ENCODE results near the gene SH3TC1. TPM values are rescaled to one million over a fixed set of nuclear protein-coding genes. Genes with fewer than 3 reads are reported as not detected.

SH3TC1 gene
- total RNA-seq, 2 experiments from 2014 or later: 7.8 to 8.8 TPM

GRCh38 chr4:8230891-8231290, 31.8 kb downstream of the SH3TC1 start:
- H3K27ac Mint-ChIP-seq: no peak overlapping the region

GRCh38 chr4:8231551-8232049, 32.5 kb downstream of the SH3TC1 start:
- Mint-ChIP-seq H3K36me3 (no peaks in the 10 kb centered on the region), H3K4me3 (no peak overlapping the region), H3K9me3 (no peaks in the 10 kb centered on the region), H3K27ac (no peak overlapping the region), H3K27me3 (no peaks in the 10 kb centered on the region), H3K4me1 (peaks cover 9% of the 10 kb centered on the region)
- no peak for DNase-seq

More at GRCh38 chr4:8230891-8231290, 31.8 kb downstream of the SH3TC1 start:
- no peak overlapping the region for H3K4me3 Mint-ChIP-seq
- no peaks in the 10 kb centered on the region for H3K27me3 Mint-ChIP-seq
- no peaks in the 10 kb centered on the region for H3K36me3 Mint-ChIP-seq
- no peaks in the 10 kb centered on the region for H3K9me3 Mint-ChIP-seq
- no peak for DNase-seq
- peaks cover 9% of the 10 kb centered on the region for H3K4me1 Mint-ChIP-seq

GRCh38 chr4:8232748-8233147, 33.7 kb downstream of the SH3TC1 start:
- H3K27ac Mint-ChIP-seq: no peak overlapping the region
- no peaks in the 10 kb centered on the region for H3K9me3 Mint-ChIP-seq
- no peaks in the 10 kb centered on the region for H3K27me3 Mint-ChIP-seq
- no peak for DNase-seq
- no peaks in the 10 kb centered on the region for H3K36me3 Mint-ChIP-seq
- no peak overlapping the region for H3K4me3 Mint-ChIP-seq
- peaks cover 9% of the 10 kb centered on the region for H3K4me1 Mint-ChIP-seq

- Mint-ChIP-seq H3K27ac (no peak overlapping the region), H3K4me1 (peaks cover 3% of the 10 kb centered on the region), H3K27me3 (no peaks in the 10 kb centered on the region), H3K36me3 (no peaks in the 10 kb centered on the region), H3K9me3 (no peaks in the 10 kb centered on the region), H3K4me3 (no peak overlapping the region)
- no peak for DNase-seq
Observed at GRCh38 chr4:8233672-8234484, 34.8 kb downstream of the SH3TC1 start.

GRCh38 chr4:8234715-8235114, 35.6 kb downstream of the SH3TC1 start:
- Mint-ChIP-seq H3K4me3 (no peak overlapping the region), H3K4me1 (no peaks in the 10 kb centered on the region), H3K36me3 (no peaks in the 10 kb centered on the region), H3K27ac (no peak overlapping the region), H3K9me3 (no peaks in the 10 kb centered on the region), H3K27me3 (no peaks in the 10 kb centered on the region)
- DNase-seq: no peak

GRCh38 chr4:8235224-8235623, 36.1 kb downstream of the SH3TC1 start:
- no peaks in the 10 kb centered on the region for H3K36me3 Mint-ChIP-seq
- no peaks in the 10 kb centered on the region for H3K4me1 Mint-ChIP-seq
- no peak overlapping the region for H3K27ac Mint-ChIP-seq
- H3K9me3 Mint-ChIP-seq: no peaks in the 10 kb centered on the region
- no peaks in the 10 kb centered on the region for H3K27me3 Mint-ChIP-seq
- H3K4me3 Mint-ChIP-seq: no peak overlapping the region
- no peak for DNase-seq

GRCh38 chr4:8235686-8236085, 36.6 kb downstream of the SH3TC1 start:
- H3K9me3 Mint-ChIP-seq: no peaks in the 10 kb centered on the region
- H3K4me1 Mint-ChIP-seq: no peaks in the 10 kb centered on the region
- H3K36me3 Mint-ChIP-seq: no peaks in the 10 kb centered on the region
- no peak overlapping the region for H3K4me3 Mint-ChIP-seq
- H3K27me3 Mint-ChIP-seq: no peaks in the 10 kb centered on the region
- no peak for DNase-seq
- no peak overlapping the region for H3K27ac Mint-ChIP-seq

- H3K27ac Mint-ChIP-seq: no peak overlapping the region
- H3K4me1 Mint-ChIP-seq: no peaks in the 10 kb centered on the region
- no peak for DNase-seq
- no peaks in the 10 kb centered on the region for H3K27me3 Mint-ChIP-seq
- no peaks in the 10 kb centered on the region for H3K9me3 Mint-ChIP-seq
- H3K36me3 Mint-ChIP-seq: no peaks in the 10 kb centered on the region
- no peak overlapping the region for H3K4me3 Mint-ChIP-seq
Observed at GRCh38 chr4:8236106-8236919, 37.2 kb downstream of the SH3TC1 start.

GRCh38 chr4:8236920-8237195, 37.8 kb downstream of the SH3TC1 start:
- DNase-seq: no peak
- H3K27ac Mint-ChIP-seq: no peak overlapping the region
- no peaks in the 10 kb centered on the region for H3K36me3 Mint-ChIP-seq
- peaks cover 1% of the 10 kb centered on the region for H3K4me1 Mint-ChIP-seq
- H3K4me3 Mint-ChIP-seq: no peak overlapping the region
- H3K27me3 Mint-ChIP-seq: no peaks in the 10 kb centered on the region
- no peaks in the 10 kb centered on the region for H3K9me3 Mint-ChIP-seq

- H3K27me3 Mint-ChIP-seq: no peaks in the 10 kb centered on the region
- no peak overlapping the region for H3K4me3 Mint-ChIP-seq
- H3K4me1 Mint-ChIP-seq: peaks cover 4% of the 10 kb centered on the region
- no peak for DNase-seq
- H3K9me3 Mint-ChIP-seq: no peaks in the 10 kb centered on the region
- no peak overlapping the region for H3K27ac Mint-ChIP-seq
- no peaks in the 10 kb centered on the region for H3K36me3 Mint-ChIP-seq
Observed at GRCh38 chr4:8237256-8237989, 38.3 kb downstream of the SH3TC1 start.

- no peak for DNase-seq
- no peaks in the 10 kb centered on the region for H3K36me3 Mint-ChIP-seq
- peaks cover 4% of the 10 kb centered on the region for H3K4me1 Mint-ChIP-seq
- H3K9me3 Mint-ChIP-seq: no peaks in the 10 kb centered on the region
- no peak overlapping the region for H3K27ac Mint-ChIP-seq
- no peaks in the 10 kb centered on the region for H3K27me3 Mint-ChIP-seq
- no peak overlapping the region for H3K4me3 Mint-ChIP-seq
Observed at GRCh38 chr4:8238036-8238511, 39.0 kb downstream of the SH3TC1 start.

- DNase-seq: no peak
- no peak overlapping the region for H3K27ac Mint-ChIP-seq
- H3K4me1 Mint-ChIP-seq: peaks cover 4% of the 10 kb centered on the region
Observed at GRCh38 chr4:8238515-8239053, 39.5 kb downstream of the SH3TC1 start.

GRCh38 chr4:8239226-8239625, 40.1 kb downstream of the SH3TC1 start:
- Mint-ChIP-seq H3K9me3 (no peaks in the 10 kb centered on the region), H3K36me3 (no peaks in the 10 kb centered on the region), H3K27me3 (no peaks in the 10 kb centered on the region), H3K4me1 (peaks cover 4% of the 10 kb centered on the region), H3K27ac (no peak overlapping the region), H3K4me3 (no peak overlapping the region)
- no peak for DNase-seq

More at GRCh38 chr4:8238515-8239053, 39.5 kb downstream of the SH3TC1 start:
- Mint-ChIP-seq H3K4me3 (no peak overlapping the region), H3K27me3 (no peaks in the 10 kb centered on the region), H3K9me3 (no peaks in the 10 kb centered on the region), H3K36me3 (no peaks in the 10 kb centered on the region)

- Mint-ChIP-seq H3K9me3 (no peaks in the 10 kb centered on the region), H3K4me3 (no peak overlapping the region), H3K36me3 (no peaks in the 10 kb centered on the region), H3K4me1 (peaks cover 4% of the 10 kb centered on the region), H3K27ac (no peak overlapping the region), H3K27me3 (no peaks in the 10 kb centered on the region)
- DNase-seq: no peak
Observed at GRCh38 chr4:8239661-8240060, 40.6 kb downstream of the SH3TC1 start.

All from activated naive CD8-positive, alpha-beta T cell treated with anti-CD3 and anti-CD28 coated beads for 36 hours (primary cell).